Esophagus squamous epithelium (tissue), 5 donors: ENCODE measurements around the gene BPIFA2. TPM values are rescaled to one million over a fixed set of nuclear protein-coding genes. Genes with fewer than 3 reads are reported as not detected.

ENCODE experiments used
- DNase-seq: peaks from one replicate; lab custom pipeline; 2025; lab: John Stamatoyannopoulos, UW
- H3K27ac ChIP-seq, 4 donors: fragments of 200-600 bp; sonication (generic); one replicate each; pipeline ENCODE4 v1.5.1; 2016 to 2019; ENCODE audit warnings: mild to moderate bottlenecking in 1 of 4
- H3K27me3 ChIP-seq, 4 donors: fragments of 200-600 bp; sonication (generic); 1 replicate in 3 of 4; 2 replicates in 1 of 4; pipeline versions ENCODE4 v1.5.1 to v1.6.0; 2017 to 2021; ENCODE audit warnings: antibody characterized with exemption in 1 of 4
- H3K36me3 ChIP-seq, 3 donors: fragments of 200-600 bp; sonication (generic); one replicate each; pipeline ENCODE4 v1.5.1; 2016 to 2019
- H3K4me1 ChIP-seq, 3 donors: fragments of 200-600 bp; sonication (generic); one replicate each; pipeline ENCODE4 v1.5.1; 2017 to 2019
- H3K4me3 ChIP-seq, 4 donors: fragments of 200-600 bp; sonication (generic); 1 replicate in 3 of 4; 2 replicates in 1 of 4; pipeline ENCODE4 v1.5.1; 2016 to 2019; ENCODE audit warnings: mild to moderate bottlenecking in 2 of 4, moderate library complexity in 1 of 4
- H3K9me3 ChIP-seq, 3 donors: fragments of 200-600 bp; sonication (generic); one replicate each; pipeline ENCODE4 v1.5.1; 2016 to 2019
- POLR2A ChIP-seq, 4 donors: fragments of 450-650 bp; IDR thresholded peaks; one replicate each; pipeline ENCODE4 v1.6.1; 2017; ENCODE audit warnings: antibody characterized with exemption in 4 of 4, mild to moderate bottlenecking in 4 of 4, moderate library complexity in 3 of 4
- WGBS, 2 donors: methylation state at CpG; one replicate each; pipeline ENCODE4 v1.1.5; 2018; 5-methylcytosine and 5-hydroxymethylcytosine counted together
- intact Hi-C: fragments of 100-400 bp; cut with DNase I; formaldehyde crosslinking; loops from one replicate; pipeline ENCODE4 v1.15.0; 2022
- total RNA-seq, 4 donors: library from RNA; depleted of rRNA; stranded (reverse); fragments of >200 nt; gene quantifications; one replicate each; pipeline ENCODE4 v1.1.0, GENCODE V29; 2016
- TF ChIP-seq, protein P1 (sequence below), 6 experiments: fragments of 450-650 bp in 4 of 6; fragments of 200-600 bp in 2 of 6; sonication (generic) in 2 of 6; IDR thresholded peaks; one replicate each; pipeline ENCODE4 v1.5.1; 2016 to 2019; ENCODE audit warnings: antibody characterized with exemption in 6 of 6, mild to moderate bottlenecking in 4 of 6, moderate library complexity in 4 of 6
- donor health status: DM: yes; HTN: yes; CAD: no.

Gene BPIFA2
- total RNA-seq, 4 donors from 2014 or later, result not detected

DNA sequence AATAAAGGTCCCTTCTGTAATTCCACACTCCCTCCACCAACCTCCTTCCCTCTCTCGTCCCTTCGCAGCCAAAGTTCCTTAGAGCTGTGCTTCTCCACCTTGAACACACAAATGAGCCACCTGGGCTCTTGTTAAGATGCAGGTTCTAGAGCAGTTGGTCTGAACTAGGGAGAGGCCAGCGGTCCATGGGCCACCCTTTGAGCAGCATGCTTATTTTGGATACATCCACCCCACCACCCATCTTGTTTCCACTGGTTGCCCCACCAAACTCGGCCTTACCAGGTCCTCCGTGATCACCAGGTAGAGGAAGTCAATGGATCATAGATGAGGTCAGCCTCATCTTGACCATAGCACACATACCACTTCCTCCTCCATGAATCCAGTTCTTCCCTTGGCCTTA, 7.3 kb upstream of the BPIFA2 start:
- H3K9me3 ChIP-seq, result no peaks in the 10 kb centered on the region
- no peak for DNase-seq
- no peaks in the 10 kb centered on the region for H3K4me1 ChIP-seq
- no peak for TF ChIP-seq POLR2A (IDR thresholded peaks at IDR 0.05)
- TF ChIP-seq, protein P1, sequence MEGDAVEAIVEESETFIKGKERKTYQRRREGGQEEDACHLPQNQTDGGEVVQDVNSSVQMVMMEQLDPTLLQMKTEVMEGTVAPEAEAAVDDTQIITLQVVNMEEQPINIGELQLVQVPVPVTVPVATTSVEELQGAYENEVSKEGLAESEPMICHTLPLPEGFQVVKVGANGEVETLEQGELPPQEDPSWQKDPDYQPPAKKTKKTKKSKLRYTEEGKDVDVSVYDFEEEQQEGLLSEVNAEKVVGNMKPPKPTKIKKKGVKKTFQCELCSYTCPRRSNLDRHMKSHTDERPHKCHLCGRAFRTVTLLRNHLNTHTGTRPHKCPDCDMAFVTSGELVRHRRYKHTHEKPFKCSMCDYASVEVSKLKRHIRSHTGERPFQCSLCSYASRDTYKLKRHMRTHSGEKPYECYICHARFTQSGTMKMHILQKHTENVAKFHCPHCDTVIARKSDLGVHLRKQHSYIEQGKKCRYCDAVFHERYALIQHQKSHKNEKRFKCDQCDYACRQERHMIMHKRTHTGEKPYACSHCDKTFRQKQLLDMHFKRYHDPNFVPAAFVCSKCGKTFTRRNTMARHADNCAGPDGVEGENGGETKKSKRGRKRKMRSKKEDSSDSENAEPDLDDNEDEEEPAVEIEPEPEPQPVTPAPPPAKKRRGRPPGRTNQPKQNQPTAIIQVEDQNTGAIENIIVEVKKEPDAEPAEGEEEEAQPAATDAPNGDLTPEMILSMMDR (IDR thresholded peaks at IDR 0.05), result no peak
- H3K27me3 ChIP-seq, result peaks cover 0 to 88% (median 0%) of the 10 kb centered on the region in 4 donors
- intact Hi-C loops, result no loop called here
- H3K4me3 ChIP-seq, result no peak overlapping the region
- no peaks in the 10 kb centered on the region for H3K36me3 ChIP-seq
- H3K27ac ChIP-seq, result no peak overlapping the region
- WGBS, 2 donors, result 83 to 85% methylated on average over 5 of the region's 5 CpGs

DNA sequence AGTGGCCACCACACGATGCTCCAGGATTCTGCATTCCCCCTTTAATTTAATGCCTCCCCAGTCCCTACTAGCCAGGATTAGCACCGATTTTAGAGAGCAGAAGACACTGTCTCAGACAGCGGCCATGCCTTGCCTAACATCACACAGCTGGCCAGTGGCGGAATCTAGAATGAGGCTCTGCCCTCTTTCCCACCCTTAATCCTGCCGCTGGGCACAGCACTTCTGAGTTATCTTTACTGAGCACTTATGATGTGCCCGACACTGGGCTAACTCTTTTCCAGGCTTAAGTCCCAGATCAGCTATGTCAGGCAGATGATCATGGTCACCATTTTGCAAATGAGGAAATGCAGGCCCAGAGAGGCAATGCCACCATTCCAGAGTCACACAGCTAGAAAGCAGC, 5.6 kb upstream of the BPIFA2 start:
- intact Hi-C loops, result no loop called here
- TF ChIP-seq POLR2A (IDR thresholded peaks at IDR 0.05), result no peak
- TF ChIP-seq, protein P1 (IDR thresholded peaks at IDR 0.05), result no peak
- H3K9me3 ChIP-seq, result no peaks in the 10 kb centered on the region
- H3K27ac ChIP-seq, result no peak overlapping the region
- DNase-seq, result no peak
- WGBS, 2 donors, result 74 to 100% methylated on average over 3 to 5 of the region's 6 CpGs
- H3K36me3 ChIP-seq, result no peaks in the 10 kb centered on the region
- no peaks in the 10 kb centered on the region for H3K4me1 ChIP-seq
- no peak overlapping the region for H3K4me3 ChIP-seq
- H3K27me3 ChIP-seq, result peaks cover 0 to 88% (median 0%) of the 10 kb centered on the region in 4 donors

DNA sequence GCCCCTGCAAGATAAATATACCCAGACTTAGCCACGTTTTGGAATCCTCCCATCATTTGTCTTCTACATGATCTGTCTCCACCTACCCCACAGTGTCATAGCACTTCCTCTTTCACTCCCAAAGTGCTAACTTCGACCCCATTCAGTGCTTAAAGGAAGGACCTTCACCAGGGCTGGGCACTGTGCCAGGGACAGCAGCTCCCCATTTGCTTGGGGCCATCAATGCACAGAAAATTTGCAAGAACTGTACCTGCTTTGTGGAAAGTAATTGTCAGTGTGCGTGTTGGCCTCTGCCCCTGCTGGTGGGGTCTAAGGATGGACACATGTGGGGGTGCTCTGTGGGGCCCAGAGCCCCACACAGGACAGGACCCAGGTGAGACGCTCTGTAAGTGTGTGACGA, 5.2 kb upstream of the BPIFA2 start:
- Histone ChIP-seq H3K27me3 (peaks cover 0 to 88% (median 0%) of the 10 kb centered on the region in 4 donors), H3K4me1 (no peaks in the 10 kb centered on the region), H3K4me3 (no peak overlapping the region), H3K27ac (no peak overlapping the region), H3K9me3 (no peaks in the 10 kb centered on the region), H3K36me3 (no peaks in the 10 kb centered on the region)
- DNase-seq, result no peak
- 45 to 49% methylated on average over 5 of the region's 5 CpGs for WGBS, 2 donors
- intact Hi-C loops, result no loop called here
- TF ChIP-seq POLR2A (IDR thresholded peaks at IDR 0.05), result no peak
- TF ChIP-seq, protein P1 (IDR thresholded peaks at IDR 0.05), result no peak

DNA sequence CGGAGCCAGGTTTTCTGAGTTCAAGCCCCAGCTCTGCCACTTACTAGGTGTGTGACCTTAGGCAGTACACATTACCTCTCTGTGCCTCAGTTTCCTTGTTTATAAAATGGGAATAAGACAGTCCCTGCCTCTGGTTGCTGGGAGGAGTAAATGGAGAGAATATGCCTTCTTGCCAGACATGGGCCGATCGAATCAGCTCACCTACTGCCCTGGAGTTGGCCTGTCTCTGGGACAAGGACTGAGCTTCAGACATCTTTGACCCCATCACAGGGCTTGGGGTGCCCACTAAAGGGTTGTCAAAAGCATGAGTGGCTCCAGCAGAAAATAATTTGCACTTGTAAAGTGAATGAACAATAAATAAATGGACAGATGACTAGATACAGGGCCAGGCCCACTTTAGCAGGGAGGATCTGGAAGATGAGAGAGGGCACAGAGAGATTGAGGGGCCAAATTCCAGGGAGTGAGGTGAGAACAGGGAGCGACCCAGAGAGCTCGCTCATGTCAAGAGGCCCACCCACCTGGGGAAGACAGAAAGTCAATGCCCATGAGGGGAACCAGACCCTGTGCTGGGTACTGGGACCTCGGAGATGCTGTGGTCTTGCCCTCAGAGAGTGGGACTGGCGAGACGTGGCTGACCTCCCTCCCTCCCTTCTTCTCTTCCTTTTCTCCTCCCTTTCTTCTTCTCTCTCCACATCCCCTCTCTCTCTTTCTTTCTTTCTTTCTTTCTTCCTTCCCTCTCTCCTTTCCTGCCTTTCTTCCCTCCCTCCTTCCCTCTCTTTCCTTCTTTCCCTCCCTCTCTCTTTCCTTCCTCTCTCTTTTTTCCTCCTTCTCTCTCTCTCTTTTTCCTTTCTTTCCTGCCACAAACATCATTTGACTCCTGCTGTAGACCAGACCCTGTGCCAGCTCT, 3.9 kb upstream of the BPIFA2 start:
- no peak overlapping the region for H3K4me3 ChIP-seq
- peaks cover 0 to 89% (median 0%) of the 10 kb centered on the region in 4 donors for H3K27me3 ChIP-seq
- no peaks in the 10 kb centered on the region for H3K4me1 ChIP-seq
- 80 to 83% methylated on average over 6 to 8 of the region's 8 CpGs for WGBS, 2 donors
- H3K36me3 ChIP-seq, result no peaks in the 10 kb centered on the region
- TF ChIP-seq, protein P1 (IDR thresholded peaks at IDR 0.05), result no peak
- no peak for TF ChIP-seq POLR2A (IDR thresholded peaks at IDR 0.05)
- DNase-seq, result no peak
- intact Hi-C loops, result no loop called here
- no peak overlapping the region for H3K27ac ChIP-seq
- H3K9me3 ChIP-seq, result peaks cover 0 to 10% (median 5%) of the 10 kb centered on the region in 3 donors

DNA sequence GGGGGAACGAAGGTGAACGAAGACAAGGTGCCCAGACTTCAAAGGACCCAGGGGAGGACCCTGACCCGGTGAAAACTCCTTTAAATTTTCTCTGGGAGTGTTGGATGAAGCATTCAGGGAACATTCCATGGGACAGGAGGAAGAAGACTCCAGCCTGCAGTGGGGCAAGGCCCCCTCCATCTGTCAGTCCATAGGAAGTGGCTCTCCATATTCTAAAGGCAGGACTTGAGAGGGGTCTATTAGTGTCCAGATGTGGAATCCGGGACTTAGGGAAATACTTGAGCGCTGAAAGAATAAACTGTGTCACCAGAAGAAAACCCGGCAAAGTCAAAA, 3.2 kb upstream of the BPIFA2 start:
- no peak overlapping the region for H3K4me3 ChIP-seq
- DNase-seq, result no peak
- TF ChIP-seq, protein P1 (IDR thresholded peaks at IDR 0.05), result no peak
- TF ChIP-seq POLR2A (IDR thresholded peaks at IDR 0.05), result no peak
- no peaks in the 10 kb centered on the region for H3K36me3 ChIP-seq
- H3K27me3 ChIP-seq, result peaks cover 0 to 88% (median 0%) of the 10 kb centered on the region in 4 donors
- intact Hi-C loops, result no loop called here
- H3K27ac ChIP-seq, result no peak overlapping the region
- no peaks in the 10 kb centered on the region for H3K4me1 ChIP-seq
- H3K9me3 ChIP-seq, result peaks cover 0 to 13% (median 8%) of the 10 kb centered on the region in 3 donors
- WGBS, 2 donors, result 75 to 84% methylated on average over 5 to 6 of the region's 6 CpGs
